A549 treated with GW870086 at 1 μM for 4 hours (cell line): ENCODE data around the gene MMS22L. TPM values are rescaled to one million over a fixed set of nuclear protein-coding genes. Genes with fewer than 3 reads are reported as not detected.

Experiments used
- total RNA-seq: library from RNA; stranded (reverse); fragments of 200-300 nt; extraction: Qiagen RNA extraction; gene quantifications from 5 replicates; pipeline ENCODE4 v1.2.3, GENCODE V29; 2022; ENCODE audit warnings: low read depth

The MMS22L gene, protein sequence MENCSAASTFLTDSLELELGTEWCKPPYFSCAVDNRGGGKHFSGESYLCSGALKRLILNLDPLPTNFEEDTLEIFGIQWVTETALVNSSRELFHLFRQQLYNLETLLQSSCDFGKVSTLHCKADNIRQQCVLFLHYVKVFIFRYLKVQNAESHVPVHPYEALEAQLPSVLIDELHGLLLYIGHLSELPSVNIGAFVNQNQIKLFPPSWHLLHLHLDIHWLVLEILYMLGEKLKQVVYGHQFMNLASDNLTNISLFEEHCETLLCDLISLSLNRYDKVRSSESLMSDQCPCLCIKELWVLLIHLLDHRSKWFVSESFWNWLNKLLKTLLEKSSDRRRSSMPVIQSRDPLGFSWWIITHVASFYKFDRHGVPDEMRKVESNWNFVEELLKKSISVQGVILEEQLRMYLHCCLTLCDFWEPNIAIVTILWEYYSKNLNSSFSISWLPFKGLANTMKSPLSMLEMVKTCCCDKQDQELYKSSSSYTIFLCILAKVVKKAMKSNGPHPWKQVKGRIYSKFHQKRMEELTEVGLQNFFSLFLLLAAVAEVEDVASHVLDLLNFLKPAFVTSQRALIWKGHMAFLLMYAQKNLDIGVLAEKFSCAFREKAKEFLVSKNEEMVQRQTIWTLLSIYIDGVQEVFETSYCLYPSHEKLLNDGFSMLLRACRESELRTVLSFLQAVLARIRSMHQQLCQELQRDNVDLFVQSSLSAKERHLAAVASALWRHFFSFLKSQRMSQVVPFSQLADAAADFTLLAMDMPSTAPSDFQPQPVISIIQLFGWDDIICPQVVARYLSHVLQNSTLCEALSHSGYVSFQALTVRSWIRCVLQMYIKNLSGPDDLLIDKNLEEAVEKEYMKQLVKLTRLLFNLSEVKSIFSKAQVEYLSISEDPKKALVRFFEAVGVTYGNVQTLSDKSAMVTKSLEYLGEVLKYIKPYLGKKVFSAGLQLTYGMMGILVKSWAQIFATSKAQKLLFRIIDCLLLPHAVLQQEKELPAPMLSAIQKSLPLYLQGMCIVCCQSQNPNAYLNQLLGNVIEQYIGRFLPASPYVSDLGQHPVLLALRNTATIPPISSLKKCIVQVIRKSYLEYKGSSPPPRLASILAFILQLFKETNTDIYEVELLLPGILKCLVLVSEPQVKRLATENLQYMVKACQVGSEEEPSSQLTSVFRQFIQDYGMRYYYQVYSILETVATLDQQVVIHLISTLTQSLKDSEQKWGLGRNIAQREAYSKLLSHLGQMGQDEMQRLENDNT
- total RNA-seq: 10.0 to 14.9 TPM (median 12.7 TPM) in 5 replicates

DNA sequence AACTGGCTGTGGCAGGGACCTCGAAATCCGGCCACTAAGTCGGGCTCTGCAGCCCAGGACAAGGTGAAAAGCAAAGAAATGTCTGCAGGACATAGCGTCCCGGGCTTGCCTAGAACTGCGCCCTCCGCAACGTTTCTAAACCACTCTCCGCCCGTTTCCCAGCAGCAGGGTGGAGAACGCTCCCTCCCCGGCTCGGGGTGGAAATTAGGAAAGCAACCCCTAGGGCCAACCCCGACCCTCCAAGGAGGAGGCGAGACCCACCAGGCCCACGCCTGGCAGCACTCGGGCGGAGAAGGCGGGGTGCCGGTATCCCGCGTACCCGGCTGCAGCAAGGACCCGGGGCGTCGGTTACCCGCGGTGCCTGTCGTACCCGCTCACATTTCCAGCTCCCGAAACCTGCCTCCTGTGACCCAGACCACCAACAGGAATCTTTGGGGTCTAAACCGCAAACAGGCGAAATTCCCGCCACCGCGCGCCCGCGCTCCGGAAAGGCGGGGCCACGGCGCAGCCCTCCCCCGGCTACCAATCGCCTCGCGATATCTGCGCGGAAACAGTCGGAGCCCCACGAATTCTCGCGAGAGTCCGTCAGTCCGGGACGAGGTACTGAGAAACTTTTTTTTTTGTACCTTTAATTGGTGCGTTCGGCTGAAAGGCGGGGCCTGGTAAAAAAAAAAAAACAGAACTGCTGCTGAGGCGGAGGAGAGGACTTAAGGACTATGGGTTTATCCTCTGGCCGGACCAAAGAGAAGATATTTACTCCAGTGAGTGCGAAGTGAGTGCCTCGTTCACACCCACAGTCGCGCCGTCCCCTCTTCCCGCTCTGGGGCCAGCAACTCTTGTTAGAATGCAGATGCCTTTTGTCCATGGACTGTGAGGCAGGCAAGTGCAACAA, at the start of gene MMS22L:
Gene MMS22L (minus strand): TSS at position 491 of the 892 bp plus-strand sequence. CDS start 739 bp downstream, outside the sequence.

